ENCODE data around the gene MRPL43. TPM values are rescaled to one million over a fixed set of nuclear protein-coding genes. Genes with fewer than 3 reads are reported as not detected.
A peak's percentile ranks its signal among the peaks of the same experiment; 100 is the strongest.

The MRPL43 gene
- total and polyA plus RNA-seq, 2 experiments from 2014 or later, result 60.4 to 126 TPM

DNA sequence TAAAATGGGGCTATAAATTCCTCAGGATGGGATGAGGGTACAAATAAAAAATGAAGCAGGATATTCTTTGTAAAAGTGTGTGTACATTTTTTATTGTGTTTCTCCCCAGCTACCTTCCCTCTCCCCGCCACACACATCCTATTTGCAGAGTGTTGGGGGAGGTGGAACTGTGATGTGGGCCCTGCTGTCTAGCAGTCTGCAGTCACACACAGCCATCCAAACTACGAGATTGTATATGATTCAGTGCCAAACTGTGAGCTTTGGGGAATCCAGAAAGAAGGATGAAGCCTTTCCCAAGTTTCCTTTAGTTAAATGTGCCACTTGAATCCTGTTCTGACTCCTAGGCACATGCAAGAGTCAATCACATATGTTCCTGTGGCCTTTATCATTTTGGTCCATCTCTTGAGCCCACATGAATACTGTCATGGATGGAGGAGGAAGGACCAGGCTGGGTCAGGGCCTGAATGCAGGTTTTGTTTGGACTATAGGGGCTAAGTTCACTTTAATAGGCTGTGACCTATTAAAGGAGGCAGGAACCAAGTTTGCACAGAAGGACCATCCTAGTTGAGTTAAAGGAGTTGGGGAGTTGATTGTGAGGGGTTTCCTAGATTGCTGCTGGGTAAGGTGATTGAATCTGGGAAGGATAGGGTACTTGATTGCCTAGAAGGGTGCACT is 19.1 kb downstream of the MRPL43 start:
- no peaks in the 10 kb centered on the region for H3K9me3 Mint-ChIP-seq
- H3K4me1 Mint-ChIP-seq, result peaks cover 32% of the 10 kb centered on the region
- no peaks in the 10 kb centered on the region for H3K36me3 ChIP-seq (ENCODE audit: insufficient read depth)
- peaks cover 26% of the 10 kb centered on the region for H3K4me1 ChIP-seq (ENCODE audit: insufficient read depth)
- H3K27me3 ChIP-seq (ENCODE audit: insufficient read depth), result no peaks in the 10 kb centered on the region
- 0 out of 3 replicates have a peak, but pooled peaks cover 3% of the 10 kb centered on the region for H3K36me3 Mint-ChIP-seq (ENCODE audit: low read depth)
- H3K27me3 Mint-ChIP-seq (ENCODE audit: insufficient read depth, low read depth, poor library complexity), result peaks cover 15% of the 10 kb centered on the region
- TF ChIP-seq EZH2phosphoT487 (IDR thresholded peaks at IDR 0.05; ENCODE audit: unreplicated experiment) (no peak), ZNF114 (CRISPR knock-in tag; IDR thresholded peaks at IDR 0.05) (no peak), JUNB (IDR thresholded peaks at IDR 0.05; ENCODE audit: unreplicated experiment) (no peak), ZNF331 (CRISPR knock-in tag; IDR thresholded peaks at IDR 0.05; ENCODE audit: low read depth) (no peak), STAT1 (IDR thresholded peaks at IDR 0.05; ENCODE audit: unreplicated experiment) (no peak), EZH2 (IDR thresholded peaks at IDR 0.05; ENCODE audit: low read depth, unreplicated experiment) (no peak), POLR2AphosphoS5 (IDR thresholded peaks at IDR 0.05; ENCODE audit: low read depth) (no peak)
- TF ChIP-seq, protein P1, sequence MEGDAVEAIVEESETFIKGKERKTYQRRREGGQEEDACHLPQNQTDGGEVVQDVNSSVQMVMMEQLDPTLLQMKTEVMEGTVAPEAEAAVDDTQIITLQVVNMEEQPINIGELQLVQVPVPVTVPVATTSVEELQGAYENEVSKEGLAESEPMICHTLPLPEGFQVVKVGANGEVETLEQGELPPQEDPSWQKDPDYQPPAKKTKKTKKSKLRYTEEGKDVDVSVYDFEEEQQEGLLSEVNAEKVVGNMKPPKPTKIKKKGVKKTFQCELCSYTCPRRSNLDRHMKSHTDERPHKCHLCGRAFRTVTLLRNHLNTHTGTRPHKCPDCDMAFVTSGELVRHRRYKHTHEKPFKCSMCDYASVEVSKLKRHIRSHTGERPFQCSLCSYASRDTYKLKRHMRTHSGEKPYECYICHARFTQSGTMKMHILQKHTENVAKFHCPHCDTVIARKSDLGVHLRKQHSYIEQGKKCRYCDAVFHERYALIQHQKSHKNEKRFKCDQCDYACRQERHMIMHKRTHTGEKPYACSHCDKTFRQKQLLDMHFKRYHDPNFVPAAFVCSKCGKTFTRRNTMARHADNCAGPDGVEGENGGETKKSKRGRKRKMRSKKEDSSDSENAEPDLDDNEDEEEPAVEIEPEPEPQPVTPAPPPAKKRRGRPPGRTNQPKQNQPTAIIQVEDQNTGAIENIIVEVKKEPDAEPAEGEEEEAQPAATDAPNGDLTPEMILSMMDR (conservative IDR thresholded peaks at IDR 0.05; ENCODE audit: low read depth in 2 of 2), result no peak
- TF ChIP-seq, protein P2, sequence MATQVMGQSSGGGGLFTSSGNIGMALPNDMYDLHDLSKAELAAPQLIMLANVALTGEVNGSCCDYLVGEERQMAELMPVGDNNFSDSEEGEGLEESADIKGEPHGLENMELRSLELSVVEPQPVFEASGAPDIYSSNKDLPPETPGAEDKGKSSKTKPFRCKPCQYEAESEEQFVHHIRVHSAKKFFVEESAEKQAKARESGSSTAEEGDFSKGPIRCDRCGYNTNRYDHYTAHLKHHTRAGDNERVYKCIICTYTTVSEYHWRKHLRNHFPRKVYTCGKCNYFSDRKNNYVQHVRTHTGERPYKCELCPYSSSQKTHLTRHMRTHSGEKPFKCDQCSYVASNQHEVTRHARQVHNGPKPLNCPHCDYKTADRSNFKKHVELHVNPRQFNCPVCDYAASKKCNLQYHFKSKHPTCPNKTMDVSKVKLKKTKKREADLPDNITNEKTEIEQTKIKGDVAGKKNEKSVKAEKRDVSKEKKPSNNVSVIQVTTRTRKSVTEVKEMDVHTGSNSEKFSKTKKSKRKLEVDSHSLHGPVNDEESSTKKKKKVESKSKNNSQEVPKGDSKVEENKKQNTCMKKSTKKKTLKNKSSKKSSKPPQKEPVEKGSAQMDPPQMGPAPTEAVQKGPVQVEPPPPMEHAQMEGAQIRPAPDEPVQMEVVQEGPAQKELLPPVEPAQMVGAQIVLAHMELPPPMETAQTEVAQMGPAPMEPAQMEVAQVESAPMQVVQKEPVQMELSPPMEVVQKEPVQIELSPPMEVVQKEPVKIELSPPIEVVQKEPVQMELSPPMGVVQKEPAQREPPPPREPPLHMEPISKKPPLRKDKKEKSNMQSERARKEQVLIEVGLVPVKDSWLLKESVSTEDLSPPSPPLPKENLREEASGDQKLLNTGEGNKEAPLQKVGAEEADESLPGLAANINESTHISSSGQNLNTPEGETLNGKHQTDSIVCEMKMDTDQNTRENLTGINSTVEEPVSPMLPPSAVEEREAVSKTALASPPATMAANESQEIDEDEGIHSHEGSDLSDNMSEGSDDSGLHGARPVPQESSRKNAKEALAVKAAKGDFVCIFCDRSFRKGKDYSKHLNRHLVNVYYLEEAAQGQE (IDR thresholded peaks at IDR 0.05; ENCODE audit: unreplicated experiment), result no peak
- TF ChIP-seq, protein P3, sequence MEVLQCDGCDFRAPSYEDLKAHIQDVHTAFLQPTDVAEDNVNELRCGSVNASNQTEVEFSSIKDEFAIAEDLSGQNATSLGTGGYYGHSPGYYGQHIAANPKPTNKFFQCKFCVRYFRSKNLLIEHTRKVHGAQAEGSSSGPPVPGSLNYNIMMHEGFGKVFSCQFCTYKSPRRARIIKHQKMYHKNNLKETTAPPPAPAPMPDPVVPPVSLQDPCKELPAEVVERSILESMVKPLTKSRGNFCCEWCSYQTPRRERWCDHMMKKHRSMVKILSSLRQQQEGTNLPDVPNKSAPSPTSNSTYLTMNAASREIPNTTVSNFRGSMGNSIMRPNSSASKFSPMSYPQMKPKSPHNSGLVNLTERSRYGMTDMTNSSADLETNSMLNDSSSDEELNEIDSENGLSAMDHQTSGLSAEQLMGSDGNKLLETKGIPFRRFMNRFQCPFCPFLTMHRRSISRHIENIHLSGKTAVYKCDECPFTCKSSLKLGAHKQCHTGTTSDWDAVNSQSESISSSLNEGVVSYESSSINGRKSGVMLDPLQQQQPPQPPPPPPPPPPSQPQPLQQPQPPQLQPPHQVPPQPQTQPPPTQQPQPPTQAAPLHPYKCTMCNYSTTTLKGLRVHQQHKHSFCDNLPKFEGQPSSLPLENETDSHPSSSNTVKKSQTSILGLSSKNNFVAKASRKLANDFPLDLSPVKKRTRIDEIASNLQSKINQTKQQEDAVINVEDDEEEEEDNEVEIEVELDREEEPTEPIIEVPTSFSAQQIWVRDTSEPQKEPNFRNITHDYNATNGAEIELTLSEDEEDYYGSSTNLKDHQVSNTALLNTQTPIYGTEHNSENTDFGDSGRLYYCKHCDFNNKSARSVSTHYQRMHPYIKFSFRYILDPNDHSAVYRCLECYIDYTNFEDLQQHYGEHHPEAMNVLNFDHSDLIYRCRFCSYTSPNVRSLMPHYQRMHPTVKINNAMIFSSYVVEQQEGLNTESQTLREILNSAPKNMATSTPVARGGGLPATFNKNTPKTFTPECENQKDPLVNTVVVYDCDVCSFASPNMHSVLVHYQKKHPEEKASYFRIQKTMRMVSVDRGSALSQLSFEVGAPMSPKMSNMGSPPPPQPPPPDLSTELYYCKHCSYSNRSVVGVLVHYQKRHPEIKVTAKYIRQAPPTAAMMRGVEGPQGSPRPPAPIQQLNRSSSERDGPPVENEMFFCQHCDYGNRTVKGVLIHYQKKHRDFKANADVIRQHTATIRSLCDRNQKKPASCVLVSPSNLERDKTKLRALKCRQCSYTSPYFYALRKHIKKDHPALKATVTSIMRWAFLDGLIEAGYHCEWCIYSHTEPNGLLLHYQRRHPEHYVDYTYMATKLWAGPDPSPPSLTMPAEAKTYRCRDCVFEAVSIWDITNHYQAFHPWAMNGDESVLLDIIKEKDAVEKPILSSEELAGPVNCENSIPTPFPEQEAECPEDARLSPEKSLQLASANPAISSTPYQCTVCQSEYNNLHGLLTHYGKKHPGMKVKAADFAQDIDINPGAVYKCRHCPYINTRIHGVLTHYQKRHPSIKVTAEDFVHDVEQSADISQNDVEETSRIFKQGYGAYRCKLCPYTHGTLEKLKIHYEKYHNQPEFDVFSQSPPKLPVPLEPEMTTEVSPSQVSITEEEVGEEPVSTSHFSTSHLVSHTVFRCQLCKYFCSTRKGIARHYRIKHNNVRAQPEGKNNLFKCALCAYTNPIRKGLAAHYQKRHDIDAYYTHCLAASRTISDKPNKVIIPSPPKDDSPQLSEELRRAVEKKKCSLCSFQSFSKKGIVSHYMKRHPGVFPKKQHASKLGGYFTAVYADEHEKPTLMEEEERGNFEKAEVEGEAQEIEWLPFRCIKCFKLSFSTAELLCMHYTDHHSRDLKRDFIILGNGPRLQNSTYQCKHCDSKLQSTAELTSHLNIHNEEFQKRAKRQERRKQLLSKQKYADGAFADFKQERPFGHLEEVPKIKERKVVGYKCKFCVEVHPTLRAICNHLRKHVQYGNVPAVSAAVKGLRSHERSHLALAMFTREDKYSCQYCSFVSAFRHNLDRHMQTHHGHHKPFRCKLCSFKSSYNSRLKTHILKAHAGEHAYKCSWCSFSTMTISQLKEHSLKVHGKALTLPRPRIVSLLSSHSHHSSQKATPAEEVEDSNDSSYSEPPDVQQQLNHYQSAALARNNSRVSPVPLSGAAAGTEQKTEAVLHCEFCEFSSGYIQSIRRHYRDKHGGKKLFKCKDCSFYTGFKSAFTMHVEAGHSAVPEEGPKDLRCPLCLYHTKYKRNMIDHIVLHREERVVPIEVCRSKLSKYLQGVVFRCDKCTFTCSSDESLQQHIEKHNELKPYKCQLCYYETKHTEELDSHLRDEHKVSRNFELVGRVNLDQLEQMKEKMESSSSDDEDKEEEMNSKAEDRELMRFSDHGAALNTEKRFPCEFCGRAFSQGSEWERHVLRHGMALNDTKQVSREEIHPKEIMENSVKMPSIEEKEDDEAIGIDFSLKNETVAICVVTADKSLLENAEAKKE (CRISPR knock-in tag; IDR thresholded peaks at IDR 0.05), result no peak
- TF ChIP-seq, protein P4, sequence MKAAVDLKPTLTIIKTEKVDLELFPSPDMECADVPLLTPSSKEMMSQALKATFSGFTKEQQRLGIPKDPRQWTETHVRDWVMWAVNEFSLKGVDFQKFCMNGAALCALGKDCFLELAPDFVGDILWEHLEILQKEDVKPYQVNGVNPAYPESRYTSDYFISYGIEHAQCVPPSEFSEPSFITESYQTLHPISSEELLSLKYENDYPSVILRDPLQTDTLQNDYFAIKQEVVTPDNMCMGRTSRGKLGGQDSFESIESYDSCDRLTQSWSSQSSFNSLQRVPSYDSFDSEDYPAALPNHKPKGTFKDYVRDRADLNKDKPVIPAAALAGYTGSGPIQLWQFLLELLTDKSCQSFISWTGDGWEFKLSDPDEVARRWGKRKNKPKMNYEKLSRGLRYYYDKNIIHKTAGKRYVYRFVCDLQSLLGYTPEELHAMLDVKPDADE (IDR thresholded peaks at IDR 0.05), result no peak
- ATAC-seq (no peak), DNase-seq (ENCODE audit: low spot score) (no peak)
- H3K27ac Mint-ChIP-seq, result no peak overlapping the region
- peak overlapping the region; percentile 92; the same call in 1 of the 2 replicates for H3K4me3 ChIP-seq
- H2AFZ ChIP-seq, result peak overlapping the region; percentile 98; the same call in 1 of the 2 replicates
- H3K9me2 ChIP-seq (ENCODE audit: insufficient read depth), result no peaks in the 10 kb centered on the region
- H4K20me1 ChIP-seq (replicated peaks; ENCODE audit: insufficient read depth), result 0 out of 2 replicates have a peak, but pooled peaks cover 4% of the 10 kb centered on the region
- peaks cover 5% of the 10 kb centered on the region; the same call in 1 of the 2 replicates for H3F3A ChIP-seq (replicated peaks; ENCODE audit: low read depth)
- no peaks in the 10 kb centered on the region for H3K79me2 ChIP-seq (replicated peaks; ENCODE audit: insufficient read depth)
- peak overlapping the region; percentile 77 for H3K4me3 Mint-ChIP-seq
- peak overlapping the region; percentile 92 for H3K4me2 ChIP-seq
- no peak overlapping the region for H3K27ac ChIP-seq (ENCODE audit: low read depth)
